Fibroblast of villous mesenchyme (primary cell): ENCODE measurements around the gene GFRA4. TPM values are rescaled to one million over a fixed set of nuclear protein-coding genes. Genes with fewer than 3 reads are reported as not detected.
A peak's percentile ranks its signal among the peaks of the same experiment; 100 is the strongest.

Experiments
- DNase-seq: peaks from one replicate; pipeline ENCODE4 v3.0.0-alpha.2; 2010; ENCODE audit warnings: low read depth
- H3K4me3 ChIP-seq: 2 replicates; pipeline ENCODE4 v1.5.1; 2011; ENCODE audit warnings: low read depth, mild to moderate bottlenecking, low read length
- CTCF ChIP-seq: IDR thresholded peaks from 2 replicates; pipeline ENCODE4 v1.5.1; 2012; ENCODE audit warnings: low read depth, mild to moderate bottlenecking, low read length; ENCODE audit not compliant: insufficient read depth
- total RNA-seq: library from RNA; depleted of rRNA; stranded (reverse); fragments of >200 nt; gene quantifications from 2 replicates; pipeline ENCODE4 v1.2.3, GENCODE V29; 2012

Gene GFRA4
- total RNA-seq, 1 donor: not detected

DNA sequence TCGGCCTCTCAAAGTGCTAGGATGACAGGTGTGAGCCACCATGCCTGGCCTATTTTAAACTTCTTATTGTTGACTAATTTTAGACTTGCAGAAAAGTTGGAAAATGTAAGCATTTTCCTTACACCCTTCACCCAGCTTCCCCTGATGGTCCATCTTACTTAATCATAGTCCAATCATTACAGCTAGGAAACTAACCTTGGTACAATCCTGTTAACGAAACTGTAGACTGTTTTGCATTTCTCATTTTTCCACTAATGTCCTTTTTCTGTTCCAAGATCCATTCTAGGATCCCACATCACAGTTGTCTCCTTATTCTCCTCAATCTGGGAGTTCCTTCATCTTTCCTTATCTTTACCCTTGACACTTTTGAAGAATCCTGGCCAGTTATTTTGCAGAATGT lies 659 bp upstream of the GFRA4 start:
- no peak overlapping the region for H3K4me3 ChIP-seq
- no peak for DNase-seq
- TF ChIP-seq CTCF: no peak

- no peak for TF ChIP-seq CTCF
- no peak overlapping the region for H3K4me3 ChIP-seq
- no peak for DNase-seq
Measured at GRCh38 chr20:3661814-3662665, 1.2 kb downstream of the GFRA4 start.

GRCh38 chr20:3661060-3661813 lies 2.0 kb downstream of the GFRA4 start:
- DNase-seq: no peak
- no peak for TF ChIP-seq CTCF
- H3K4me3 ChIP-seq: no peak overlapping the region

DNA sequence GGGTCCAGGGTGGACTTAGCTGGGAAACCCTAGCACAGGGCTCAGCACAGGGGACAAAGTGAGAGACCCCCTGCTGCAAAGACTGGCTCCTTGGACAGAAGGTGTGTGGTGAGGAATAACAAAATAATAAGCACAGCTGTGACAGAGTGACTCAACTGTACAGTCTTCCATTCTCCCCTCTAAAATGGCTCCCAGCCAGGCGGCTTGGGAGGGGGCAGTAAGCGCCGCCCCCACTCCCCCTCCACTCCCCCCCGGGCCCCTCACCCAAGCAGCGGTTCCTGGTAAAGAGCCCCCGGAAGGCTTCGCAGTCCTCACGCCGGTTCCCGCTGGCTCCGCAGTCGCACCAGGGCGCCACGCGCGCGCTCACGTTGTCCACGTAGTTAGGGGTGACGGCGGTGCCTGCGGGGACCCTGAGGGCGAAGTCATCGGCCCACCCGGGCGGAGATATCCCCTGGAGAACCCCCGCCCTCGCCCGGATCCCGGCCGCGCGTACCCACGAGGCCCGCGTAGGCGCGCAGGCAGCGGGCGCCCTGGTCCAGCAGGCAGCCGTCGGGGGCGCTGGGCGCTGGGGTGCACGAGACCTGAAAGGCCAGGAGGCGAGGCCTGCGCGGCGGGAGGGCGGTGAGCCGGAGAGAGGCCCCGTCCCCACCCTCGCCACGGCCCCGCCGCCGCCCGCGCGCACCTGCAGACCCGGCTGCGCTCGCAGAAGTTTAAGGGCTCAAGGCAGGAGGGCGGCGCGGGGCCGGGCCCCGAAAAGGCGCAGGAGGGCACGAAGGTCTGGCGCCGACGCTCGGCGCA lies 2.7 kb downstream of the GFRA4 start:
- DNase-seq: no peak
- no peak for TF ChIP-seq CTCF
- H3K4me3 ChIP-seq: no peak overlapping the region

DNA sequence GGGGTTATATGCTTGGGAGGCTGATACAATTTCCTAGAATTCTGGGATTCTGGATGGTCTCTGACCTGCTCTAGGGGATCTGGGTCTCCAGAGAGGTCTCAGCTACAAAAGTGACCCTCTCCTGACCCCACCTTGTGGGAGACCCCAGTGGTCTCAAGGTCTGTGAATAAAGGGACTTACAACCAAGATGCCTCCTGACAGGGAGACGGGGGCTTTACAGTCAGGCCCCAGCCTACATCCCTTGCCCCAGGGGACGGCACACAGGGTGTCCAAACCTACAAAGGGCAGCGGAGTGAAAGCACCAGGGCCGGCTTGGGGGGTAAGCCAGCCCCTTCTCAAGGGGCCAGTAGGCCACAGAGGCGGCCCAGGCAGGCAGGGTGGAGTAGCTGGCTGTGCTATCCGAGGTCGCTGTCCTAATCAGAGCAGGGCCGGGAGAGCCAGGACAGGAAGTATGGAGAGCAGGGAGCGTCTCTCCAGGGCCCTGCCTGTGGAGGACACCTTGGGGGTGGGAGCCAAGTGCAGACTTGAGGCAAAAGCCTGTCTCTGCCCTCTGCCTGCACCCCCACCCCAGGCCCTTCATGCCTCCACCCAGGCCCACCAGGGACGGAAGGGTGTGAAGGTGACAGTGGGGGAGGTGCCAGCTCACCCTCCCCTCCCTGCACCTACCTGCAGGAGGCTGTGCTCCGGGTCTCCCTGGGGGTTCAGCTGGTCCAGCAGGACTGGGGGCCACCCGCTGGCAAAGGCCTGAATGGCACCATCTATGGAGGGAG lies 3.5 kb downstream of the GFRA4 start:
- peak; percentile 6 for TF ChIP-seq CTCF
- no peak for DNase-seq
- no peak overlapping the region for H3K4me3 ChIP-seq

DNA sequence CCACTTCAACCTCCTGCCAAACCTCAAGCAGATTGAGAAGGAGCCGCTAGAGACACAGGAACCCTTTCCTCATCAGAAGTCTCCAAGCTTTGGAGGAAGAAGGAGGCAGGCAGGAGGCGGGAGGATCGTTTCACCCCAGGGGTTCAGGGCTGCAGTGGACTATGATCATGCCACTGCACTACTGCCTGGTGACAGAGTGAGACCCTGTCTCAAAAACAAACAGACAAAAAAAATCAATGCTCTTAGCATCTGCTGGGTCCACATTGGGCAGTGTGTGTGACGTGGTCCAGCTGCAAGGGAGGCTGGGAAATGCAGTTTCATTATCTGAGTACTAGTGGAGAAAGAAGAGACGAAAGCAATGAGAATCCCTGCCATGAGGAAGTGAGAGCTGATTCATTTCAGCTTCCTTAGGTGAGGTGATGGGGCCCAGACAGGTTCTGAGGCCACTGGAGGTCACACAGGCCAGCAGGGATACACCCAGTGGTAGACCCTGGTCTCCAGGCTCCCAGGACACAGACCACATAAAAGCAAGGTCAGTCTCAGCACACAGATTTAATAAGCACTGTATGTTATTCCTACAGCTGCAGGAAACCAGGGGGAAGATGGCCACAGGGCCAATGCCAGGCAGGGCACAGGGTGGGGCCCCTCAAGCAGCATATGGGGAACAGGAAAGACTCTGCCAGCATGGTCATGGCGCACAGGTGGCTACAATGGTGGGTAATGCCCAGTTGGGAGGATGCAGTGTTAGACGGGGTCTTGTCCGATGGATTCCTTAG lies 4.3 kb downstream of the GFRA4 start:
- H3K4me3 ChIP-seq: no peak overlapping the region
- no peak for DNase-seq
- no peak for TF ChIP-seq CTCF
